Ovary (tissue), 1 donor: ENCODE results near the gene SEH1L.

Experiments
- EP300 ChIP-seq: sonication (generic); formaldehyde crosslinking; IDR thresholded peaks from one replicate; pipeline ENCODE4 v1.6.1; 2017; ENCODE audit warnings: antibody characterized with exemption
- POLR2A ChIP-seq: fragments of 450-650 bp; IDR thresholded peaks from one replicate; pipeline ENCODE4 v1.6.1; 2017; ENCODE audit warnings: antibody characterized with exemption, mild to moderate bottlenecking, moderate library complexity

DNA sequence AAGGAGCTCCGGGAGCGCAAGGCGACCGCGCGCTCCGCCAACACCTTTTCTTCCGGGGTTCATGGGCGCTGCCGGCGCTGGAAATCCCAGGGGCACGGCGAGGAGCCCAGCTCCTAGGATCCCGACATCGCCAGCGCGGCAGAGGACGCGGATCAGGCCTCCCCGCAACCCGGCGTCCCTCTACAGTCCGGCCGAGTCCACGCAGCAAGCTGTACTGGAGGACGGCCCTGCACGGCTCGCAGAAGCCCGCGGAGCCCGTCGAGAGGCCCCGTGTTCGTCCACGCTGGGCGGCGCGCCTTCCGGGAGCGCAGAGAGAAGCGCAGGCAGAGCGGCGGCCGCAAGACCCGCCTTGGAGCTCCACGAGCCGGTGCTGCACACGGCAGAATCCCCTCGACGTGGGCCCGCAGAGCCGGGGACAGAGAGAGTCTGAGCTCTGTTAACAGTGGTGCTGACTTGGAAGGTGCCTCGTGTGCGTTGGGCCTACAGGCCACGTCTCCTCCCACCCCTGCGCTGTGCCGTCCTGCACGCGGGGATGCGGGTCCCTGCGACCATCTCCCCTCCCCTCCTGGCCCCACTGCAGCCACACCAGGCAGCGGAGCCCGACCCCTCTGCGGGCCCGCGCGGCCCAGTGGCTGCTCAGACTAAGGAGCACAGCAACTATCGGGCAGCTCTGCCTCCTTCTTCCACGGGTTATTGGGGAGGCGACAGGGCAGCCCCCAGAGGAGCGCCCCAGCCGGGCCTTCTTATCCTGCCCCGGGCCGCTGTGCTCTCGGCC, 35.7 kb upstream of the SEH1L start:
- TF ChIP-seq POLR2A = no peak
- no peak for TF ChIP-seq EP300
